ENCODE data around the gene PI4KA. TPM values are rescaled to one million over a fixed set of nuclear protein-coding genes. Genes with fewer than 3 reads are reported as not detected.

PI4KA gene
- total RNA-seq, 2 donors from 2014 or later, result 85.4 to 112 TPM

- Histone ChIP-seq H3K36me3 (no peaks in the 10 kb centered on the region), H3K4me3 (no peak overlapping the region), H3K27ac (no peak overlapping the region), H3K9me3 (no peaks in the 10 kb centered on the region), H3K4me1 (ENCODE audit: control insufficient read depth in 1 of 2, low read depth in 2 of 2) (peaks cover 8 to 25% of the 10 kb centered on the region in 2 donors), H3K27me3 (replicated peaks; ENCODE audit: insufficient read depth) (no peaks in the 10 kb centered on the region)
- DNase-seq (ENCODE audit: low spot score), result no peak
- TF ChIP-seq CTCF (IDR thresholded peaks at IDR 0.05), result no peak
- no peak for ATAC-seq (ENCODE audit: insufficient number of reproducible peaks, low FRiP score, low read depth)
Measured at GRCh38 chr22:20853236-20853660, 5.4 kb downstream of the PI4KA start.

- no peak for TF ChIP-seq CTCF (IDR thresholded peaks at IDR 0.05)
- Histone ChIP-seq H3K36me3 (no peaks in the 10 kb centered on the region), H3K27me3 (replicated peaks; ENCODE audit: insufficient read depth) (no peaks in the 10 kb centered on the region), H3K27ac (no peak overlapping the region), H3K4me1 (ENCODE audit: control insufficient read depth in 1 of 2, low read depth in 2 of 2) (peaks cover 7 to 21% of the 10 kb centered on the region in 2 donors), H3K4me3 (no peak overlapping the region), H3K9me3 (no peaks in the 10 kb centered on the region)
- ATAC-seq (ENCODE audit: insufficient number of reproducible peaks, low FRiP score, low read depth) (no peak), DNase-seq (ENCODE audit: low spot score) (no peak)
Measured at GRCh38 chr22:20852503-20852902, 6.1 kb downstream of the PI4KA start.

GRCh38 chr22:20852076-20852475 is 6.5 kb downstream of the PI4KA start:
- ATAC-seq (ENCODE audit: insufficient number of reproducible peaks, low FRiP score, low read depth), result no peak
- no peak for DNase-seq (ENCODE audit: low spot score)
- no peaks in the 10 kb centered on the region for H3K9me3 ChIP-seq

GRCh38 chr22:20847318-20847822 is 11.2 kb downstream of the PI4KA start:
- H3K27me3 ChIP-seq (replicated peaks; ENCODE audit: insufficient read depth), result no peaks in the 10 kb centered on the region
- H3K4me1 ChIP-seq (ENCODE audit: control insufficient read depth in 1 of 2, low read depth in 2 of 2), result no peaks in the 10 kb centered on the region
- DNase-seq (ENCODE audit: low spot score) (no peak), ATAC-seq (ENCODE audit: insufficient number of reproducible peaks, low FRiP score, low read depth) (no peak)
- TF ChIP-seq CTCF (IDR thresholded peaks at IDR 0.05), result no peak
- no peak overlapping the region for H3K27ac ChIP-seq
- H3K4me3 ChIP-seq, result no peak overlapping the region
- H3K9me3 ChIP-seq, result no peaks in the 10 kb centered on the region
- no peaks in the 10 kb centered on the region for H3K36me3 ChIP-seq

More at GRCh38 chr22:20852076-20852475, 6.5 kb downstream of the PI4KA start:
- Histone ChIP-seq H3K27ac (no peak overlapping the region), H3K4me1 (ENCODE audit: control insufficient read depth in 1 of 2, low read depth in 2 of 2) (peaks cover 3 to 17% of the 10 kb centered on the region in 2 donors), H3K36me3 (no peaks in the 10 kb centered on the region), H3K27me3 (replicated peaks; ENCODE audit: insufficient read depth) (no peaks in the 10 kb centered on the region), H3K4me3 (no peak overlapping the region)
- no peak for TF ChIP-seq CTCF (IDR thresholded peaks at IDR 0.05)

- no peak for TF ChIP-seq CTCF (IDR thresholded peaks at IDR 0.05)
- H3K4me3 ChIP-seq, result no peak overlapping the region
- no peaks in the 10 kb centered on the region for H3K27me3 ChIP-seq (replicated peaks; ENCODE audit: insufficient read depth)
- ATAC-seq (ENCODE audit: insufficient number of reproducible peaks, low FRiP score, low read depth) (no peak), DNase-seq (ENCODE audit: low spot score) (no peak)
- H3K4me1 ChIP-seq (ENCODE audit: control insufficient read depth in 1 of 2, low read depth in 2 of 2), result peaks cover 0 to 5% of the 10 kb centered on the region in 2 donors
- no peaks in the 10 kb centered on the region for H3K9me3 ChIP-seq
- no peak overlapping the region for H3K27ac ChIP-seq
- no peaks in the 10 kb centered on the region for H3K36me3 ChIP-seq
Measured at GRCh38 chr22:20844055-20845037, 14.3 kb downstream of the PI4KA start.
